Adipocyte (in vitro differentiated cells): ENCODE data around the gene DLG2.
"Not testable (repeated sequence)": the region's sequence is repeated elsewhere in the genome, so short reads cannot be mapped to it uniquely, and the experiment has no call there.

Experiments used
- DNase-seq: peaks from one replicate; pipeline ENCODE4 v3.0.0-alpha.2; 2015; ENCODE audit warnings: low read depth
- H3K27me3 ChIP-seq: replicated peaks from 2 replicates; pipeline ENCODE4 v1.7.0; 2013; ENCODE audit warnings: mild to moderate bottlenecking, low read length, moderate library complexity; ENCODE audit not compliant: control insufficient read depth, insufficient read depth
- H3K36me3 ChIP-seq: 2 replicates; pipeline ENCODE4 v1.7.0; 2013; ENCODE audit warnings: low read length, mild to moderate bottlenecking, moderate library complexity; ENCODE audit not compliant: control insufficient read depth, insufficient read depth, severe bottlenecking
- H3K4me1 ChIP-seq: 2 replicates; pipeline ENCODE4 v1.7.0; 2013; ENCODE audit warnings: mild to moderate bottlenecking, low read length, moderate library complexity; ENCODE audit not compliant: control insufficient read depth, insufficient read depth
- H3K4me3 ChIP-seq: 2 replicates; pipeline ENCODE4 v1.7.0; 2013; ENCODE audit warnings: mild to moderate bottlenecking, low read length, moderate library complexity
- H3K9ac ChIP-seq: 2 replicates; pipeline ENCODE4 v1.7.0; 2013; ENCODE audit warnings: mild to moderate bottlenecking, low read length, moderate library complexity
- H3K9me3 ChIP-seq: 2 replicates; pipeline ENCODE4 v1.7.0; 2013; ENCODE audit warnings: mild to moderate bottlenecking, low read length, moderate library complexity; ENCODE audit not compliant: control insufficient read depth

DLG2 gene

GRCh38 chr11:83454674-83455073 lies 2172.5 kb downstream of the DLG2 start:
- Histone ChIP-seq H3K36me3 (no peaks in the 10 kb centered on the region), H3K27me3 (no peaks in the 10 kb centered on the region), H3K9me3 (no peaks in the 10 kb centered on the region), H3K4me1 (no peaks in the 10 kb centered on the region), H3K9ac (no peak overlapping the region), H3K4me3 (no peak overlapping the region)
- DNase-seq, result no peak

- no peaks in the 10 kb centered on the region for H3K27me3 ChIP-seq
- H3K9ac ChIP-seq, result no peak overlapping the region
- no peak overlapping the region for H3K4me3 ChIP-seq
- no peak for DNase-seq
- no peaks in the 10 kb centered on the region for H3K36me3 ChIP-seq
- H3K9me3 ChIP-seq, result no peaks in the 10 kb centered on the region
- no peaks in the 10 kb centered on the region for H3K4me1 ChIP-seq
Measured at GRCh38 chr11:83449338-83449913, 2177.7 kb downstream of the DLG2 start.

DNA sequence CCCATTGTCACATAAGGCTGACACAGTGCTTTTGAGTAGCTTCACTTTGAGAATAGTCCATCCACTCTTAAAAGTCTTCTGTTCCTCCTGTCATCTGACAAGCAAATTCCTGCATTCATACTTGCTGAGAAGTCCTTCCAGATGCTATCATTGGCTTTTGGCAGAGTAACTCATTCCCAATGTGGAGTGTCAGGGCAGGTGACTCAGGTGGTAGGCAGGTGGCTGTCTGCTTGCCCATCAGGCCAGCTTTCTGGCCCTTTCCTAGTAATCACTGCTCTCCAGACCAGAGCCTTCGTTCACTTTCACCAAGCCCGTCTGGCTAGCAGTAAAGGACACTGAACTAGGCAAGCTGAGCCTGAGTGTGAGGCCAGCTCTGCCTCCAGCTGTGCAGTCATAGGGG lies 2178.5 kb downstream of the DLG2 start:
- DNase-seq, result no peak
- no peaks in the 10 kb centered on the region for H3K36me3 ChIP-seq
- no peak overlapping the region for H3K9ac ChIP-seq
- H3K4me1 ChIP-seq, result no peaks in the 10 kb centered on the region
- no peaks in the 10 kb centered on the region for H3K9me3 ChIP-seq
- no peaks in the 10 kb centered on the region for H3K27me3 ChIP-seq
- no peak overlapping the region for H3K4me3 ChIP-seq

- DNase-seq, H3K4me1 ChIP-seq, H3K9me3 ChIP-seq, H3K27me3 ChIP-seq, H3K36me3 ChIP-seq, H3K9ac ChIP-seq, H3K4me3 ChIP-seq: not testable (repeated sequence)
Measured at GRCh38 chr11:83443880-83444279, 2183.3 kb downstream of the DLG2 start.

DNA sequence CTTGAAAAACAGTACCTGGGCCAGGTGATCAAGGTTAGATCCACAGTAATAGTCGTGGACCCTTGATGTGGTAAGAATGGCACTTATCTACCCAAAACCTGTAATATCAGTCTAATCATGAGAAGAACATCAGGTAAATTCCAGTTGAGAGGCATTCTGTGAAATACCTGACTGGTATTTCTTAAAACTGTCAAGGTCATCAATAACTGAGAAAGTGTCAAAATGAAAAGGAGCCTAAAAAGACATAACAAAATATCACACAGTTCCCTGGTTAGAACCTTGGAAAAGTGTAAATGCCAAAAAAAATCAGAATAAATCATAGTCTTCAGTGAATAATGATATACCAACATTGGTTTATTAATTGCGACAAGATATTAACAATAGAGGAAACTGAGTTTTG lies 2185.5 kb downstream of the DLG2 start:
- H3K27me3 ChIP-seq, result no peaks in the 10 kb centered on the region
- DNase-seq, result no peak
- no peaks in the 10 kb centered on the region for H3K36me3 ChIP-seq
- no peak overlapping the region for H3K9ac ChIP-seq
- H3K4me3 ChIP-seq, result no peak overlapping the region
- no peaks in the 10 kb centered on the region for H3K9me3 ChIP-seq
- peaks cover 3% of the 10 kb centered on the region for H3K4me1 ChIP-seq

DNA sequence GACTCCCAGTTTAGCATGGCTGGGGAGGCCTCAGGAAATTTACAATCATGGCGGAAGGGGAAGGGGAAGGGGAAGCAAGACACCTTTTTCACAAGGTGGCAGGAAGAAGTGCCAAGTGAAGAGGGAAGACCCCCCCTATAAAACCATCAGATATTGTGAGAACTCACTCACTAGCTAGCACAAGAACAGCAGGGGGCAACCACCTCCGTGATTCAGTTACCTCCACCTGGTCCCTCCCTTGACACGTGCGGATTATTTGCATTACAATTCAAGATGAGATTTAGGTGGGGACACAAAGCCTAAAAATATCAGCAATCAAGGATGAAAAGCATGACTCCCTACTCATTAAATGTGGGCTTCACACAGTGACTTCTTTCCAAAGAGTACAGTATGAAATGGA lies 2186.0 kb downstream of the DLG2 start:
- no peak for DNase-seq
- H3K36me3 ChIP-seq, result no peaks in the 10 kb centered on the region
- H3K9me3 ChIP-seq, result no peaks in the 10 kb centered on the region
- peaks cover 3% of the 10 kb centered on the region for H3K4me1 ChIP-seq
- H3K27me3 ChIP-seq, result no peaks in the 10 kb centered on the region
- no peak overlapping the region for H3K9ac ChIP-seq
- H3K4me3 ChIP-seq, result no peak overlapping the region

DNA sequence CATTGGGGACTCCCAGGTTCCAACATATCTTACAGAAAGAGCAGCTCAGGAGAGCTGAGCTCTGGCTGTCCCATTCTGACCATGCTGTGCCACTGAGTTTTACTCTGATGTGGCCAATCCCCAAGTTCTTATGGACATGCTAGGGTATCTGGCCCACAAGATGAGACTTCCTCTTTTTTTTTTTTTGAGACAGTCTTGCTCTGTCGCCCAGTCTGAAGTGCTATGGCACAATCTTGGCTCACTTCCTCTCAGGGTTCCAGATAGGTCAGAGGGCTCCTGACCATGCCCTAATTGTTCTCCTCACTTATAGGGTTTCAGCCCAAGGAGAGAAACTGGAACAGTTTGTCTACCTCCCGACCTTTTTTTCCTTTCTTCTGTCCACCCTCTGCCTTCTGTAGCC lies 2188.7 kb downstream of the DLG2 start:
- no peak for DNase-seq
- Histone ChIP-seq H3K4me1 (peaks cover 3% of the 10 kb centered on the region), H3K9ac (no peak overlapping the region), H3K4me3 (no peak overlapping the region), H3K9me3 (no peaks in the 10 kb centered on the region), H3K36me3 (no peaks in the 10 kb centered on the region), H3K27me3 (no peaks in the 10 kb centered on the region)

- H3K9ac ChIP-seq, result no peak overlapping the region
- H3K9me3 ChIP-seq, result no peaks in the 10 kb centered on the region
- H3K36me3 ChIP-seq, result no peaks in the 10 kb centered on the region
- H3K4me3 ChIP-seq, result no peak overlapping the region
- DNase-seq, result no peak
- H3K4me1 ChIP-seq, result peaks cover 3% of the 10 kb centered on the region
- H3K27me3 ChIP-seq, result no peaks in the 10 kb centered on the region
Measured at GRCh38 chr11:83437939-83438338, 2189.2 kb downstream of the DLG2 start.

GRCh38 chr11:83436855-83437254 lies 2190.3 kb downstream of the DLG2 start:
- Histone ChIP-seq H3K27me3 (no peaks in the 10 kb centered on the region), H3K9ac (no peak overlapping the region), H3K4me1 (peaks cover 3% of the 10 kb centered on the region), H3K36me3 (no peaks in the 10 kb centered on the region), H3K9me3 (no peaks in the 10 kb centered on the region), H3K4me3 (no peak overlapping the region)
- no peak for DNase-seq

DNA sequence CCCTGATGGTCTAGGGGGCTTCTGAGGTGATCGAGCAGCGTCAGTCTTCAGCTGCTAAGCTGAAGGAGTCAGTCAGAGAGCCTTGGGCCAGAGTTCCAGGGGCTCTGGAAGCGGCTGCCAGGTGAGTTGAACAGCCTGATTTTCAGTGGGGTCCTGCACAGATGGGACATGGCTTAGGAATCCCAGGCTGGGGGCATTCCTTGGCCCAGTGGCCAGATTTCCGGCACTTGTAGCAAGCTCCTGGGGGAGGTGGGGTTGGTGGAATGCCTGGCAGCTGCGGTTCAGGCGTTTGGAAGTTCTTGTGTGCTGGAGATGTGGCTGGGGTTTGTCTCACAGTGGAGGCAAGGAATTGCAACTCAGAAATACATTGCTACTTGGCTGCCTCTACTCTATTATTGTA lies 2192.3 kb downstream of the DLG2 start:
- H3K9me3 ChIP-seq, H3K9ac ChIP-seq, H3K4me1 ChIP-seq, H3K36me3 ChIP-seq, H3K4me3 ChIP-seq, DNase-seq, H3K27me3 ChIP-seq: not testable (repeated sequence)

DNA sequence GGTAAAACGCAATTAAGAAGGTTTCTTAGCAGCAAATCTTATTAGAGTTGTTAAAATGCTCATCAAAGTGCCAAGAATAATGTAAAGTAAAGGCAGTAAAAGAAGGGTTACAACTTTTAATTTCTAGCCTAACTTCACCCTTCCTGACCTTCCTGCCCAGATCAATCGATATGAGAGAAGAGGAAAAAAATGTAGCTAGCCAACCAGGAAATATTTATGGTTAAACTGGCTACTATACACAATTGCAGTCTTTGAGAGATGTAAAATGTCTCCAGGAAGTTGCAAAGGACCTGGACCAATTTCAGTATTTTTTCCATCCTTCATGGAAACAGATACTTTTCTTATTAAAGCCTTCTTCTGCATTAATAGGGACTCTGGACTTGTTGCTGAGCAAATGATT lies 2199.2 kb downstream of the DLG2 start:
- no peak overlapping the region for H3K9ac ChIP-seq
- H3K4me1 ChIP-seq, result no peaks in the 10 kb centered on the region
- no peaks in the 10 kb centered on the region for H3K9me3 ChIP-seq
- no peaks in the 10 kb centered on the region for H3K36me3 ChIP-seq
- H3K27me3 ChIP-seq, result no peaks in the 10 kb centered on the region
- no peak for DNase-seq
- no peak overlapping the region for H3K4me3 ChIP-seq

DNA sequence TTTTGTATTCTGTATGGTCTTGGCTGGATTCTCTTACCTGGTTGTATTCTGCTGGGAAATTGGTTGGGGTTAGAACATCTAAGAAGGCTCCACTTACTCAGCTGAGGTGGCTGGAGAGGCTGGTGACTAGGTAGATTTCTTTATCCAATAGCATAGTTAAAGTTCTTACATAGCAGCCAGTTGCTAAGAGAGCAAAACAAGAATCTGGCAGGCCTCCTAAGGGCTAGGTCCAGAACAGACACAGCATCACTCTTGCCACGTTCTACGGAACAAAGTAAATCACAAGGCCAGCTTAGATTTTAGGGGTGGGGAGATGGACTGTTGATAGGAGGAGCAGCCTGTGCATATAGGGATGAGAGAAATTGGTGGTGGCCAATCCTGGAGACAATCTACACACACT lies 2199.6 kb downstream of the DLG2 start:
- no peak for DNase-seq
- H3K4me1 ChIP-seq, result no peaks in the 10 kb centered on the region
- no peak overlapping the region for H3K4me3 ChIP-seq
- no peaks in the 10 kb centered on the region for H3K27me3 ChIP-seq
- H3K9me3 ChIP-seq, result no peaks in the 10 kb centered on the region
- no peak overlapping the region for H3K9ac ChIP-seq
- H3K36me3 ChIP-seq, result no peaks in the 10 kb centered on the region
